Measurements from ENCODE around the gene ZNF831.

The ZNF831 gene

GRCh38 chr20:59193325-59193724 is 29.7 kb downstream of the ZNF831 start:
- TF ChIP-seq CTCF (conservative IDR thresholded peaks at IDR 0.05; ENCODE audit: low read depth, low read length): no peak
- H3K4me3 ChIP-seq (ENCODE audit: low read depth, low read length): no peak overlapping the region
- no peak for DNase-seq (ENCODE audit: low read depth)

GRCh38 chr20:59194023-59194935 is 30.7 kb downstream of the ZNF831 start:
- TF ChIP-seq CTCF (conservative IDR thresholded peaks at IDR 0.05; ENCODE audit: low read depth, low read length): no peak
- DNase-seq (ENCODE audit: low read depth): no peak

GRCh38 chr20:59195316-59195993 is 31.8 kb downstream of the ZNF831 start:
- no peak overlapping the region for H3K4me3 ChIP-seq (ENCODE audit: low read depth, low read length)
- DNase-seq (ENCODE audit: low read depth): no peak
- no peak for TF ChIP-seq CTCF (conservative IDR thresholded peaks at IDR 0.05; ENCODE audit: low read depth, low read length)

More at GRCh38 chr20:59194023-59194935, 30.7 kb downstream of the ZNF831 start:
- H3K4me3 ChIP-seq (ENCODE audit: low read depth, low read length): no peak overlapping the region

- TF ChIP-seq CTCF (conservative IDR thresholded peaks at IDR 0.05; ENCODE audit: low read depth, low read length): no peak
- no peak for DNase-seq (ENCODE audit: low read depth)
- H3K4me3 ChIP-seq (ENCODE audit: low read depth, low read length): no peak overlapping the region
Observed at GRCh38 chr20:59204165-59204894, 40.7 kb downstream of the ZNF831 start.

- H3K4me3 ChIP-seq (ENCODE audit: low read depth, low read length): no peak overlapping the region
- no peak for TF ChIP-seq CTCF (conservative IDR thresholded peaks at IDR 0.05; ENCODE audit: low read depth, low read length)
- DNase-seq (ENCODE audit: low read depth): no peak
Observed at GRCh38 chr20:59205044-59205443, 41.4 kb downstream of the ZNF831 start.

GRCh38 chr20:59207235-59207634 is 43.6 kb downstream of the ZNF831 start:
- no peak for TF ChIP-seq CTCF (conservative IDR thresholded peaks at IDR 0.05; ENCODE audit: low read depth, low read length)
- H3K4me3 ChIP-seq (ENCODE audit: low read depth, low read length): no peak overlapping the region
- DNase-seq (ENCODE audit: low read depth): no peak
